ENCODE data around the gene CAD.

Gene CAD

GRCh38 chr2:27225526-27225925 is 8.4 kb downstream of the CAD start:
- DNase-seq (ENCODE audit: low spot score), result no peak

GRCh38 chr2:27227501-27227900 is 10.3 kb downstream of the CAD start:
- no peak for DNase-seq (ENCODE audit: low spot score)

GRCh38 chr2:27231921-27232320 is 14.8 kb downstream of the CAD start:
- DNase-seq (ENCODE audit: low spot score), result no peak

GRCh38 chr2:27233341-27233740 is 16.2 kb downstream of the CAD start:
- no peak for DNase-seq (ENCODE audit: low spot score)

GRCh38 chr2:27236136-27236535 is 19.0 kb downstream of the CAD start:
- DNase-seq (ENCODE audit: low spot score), result no peak

GRCh38 chr2:27236626-27237025 is 19.5 kb downstream of the CAD start:
- no peak for DNase-seq (ENCODE audit: low spot score)

- DNase-seq (ENCODE audit: low spot score), result no peak
Measured at GRCh38 chr2:27237341-27237945, 20.3 kb downstream of the CAD start.

GRCh38 chr2:27238976-27239375 is 21.8 kb downstream of the CAD start:
- no peak for DNase-seq (ENCODE audit: low spot score)

- DNase-seq (ENCODE audit: low spot score), result no peak
Measured at GRCh38 chr2:27240406-27240805, 23.2 kb downstream of the CAD start.

- DNase-seq (ENCODE audit: low spot score), result no peak
Measured at GRCh38 chr2:27241761-27242613, 24.8 kb downstream of the CAD start.

GRCh38 chr2:27242614-27242951 is 25.4 kb downstream of the CAD start:
- DNase-seq (ENCODE audit: low spot score), result no peak

GRCh38 chr2:27243391-27244130 is 26.4 kb downstream of the CAD start:
- DNase-seq (ENCODE audit: low spot score), result no peak

GRCh38 chr2:27245116-27245515 is 27.9 kb downstream of the CAD start:
- DNase-seq (ENCODE audit: low spot score), result no peak

GRCh38 chr2:27245626-27246025 is 28.5 kb downstream of the CAD start:
- no peak for DNase-seq (ENCODE audit: low spot score)

- DNase-seq (ENCODE audit: low spot score), result no peak
Measured at GRCh38 chr2:27247893-27248292, 30.7 kb downstream of the CAD start.

- no peak for DNase-seq (ENCODE audit: low spot score)
Measured at GRCh38 chr2:27249159-27249890, 32.2 kb downstream of the CAD start.

GRCh38 chr2:27249891-27250651 is 32.9 kb downstream of the CAD start:
- DNase-seq (ENCODE audit: low spot score), result no peak

- no peak for DNase-seq (ENCODE audit: low spot score)
Measured at GRCh38 chr2:27250652-27251379, 33.6 kb downstream of the CAD start.

GRCh38 chr2:27251766-27252165 is 34.6 kb downstream of the CAD start:
- DNase-seq (ENCODE audit: low spot score), result no peak

GRCh38 chr2:27255187-27255586 is 38.0 kb downstream of the CAD start:
- DNase-seq (ENCODE audit: low spot score), result no peak

- no peak for DNase-seq (ENCODE audit: low spot score)
Measured at GRCh38 chr2:27255660-27256059, 38.5 kb downstream of the CAD start.
